Ishikawa (cell line): Measurements from ENCODE around the gene CORO2B.

Experiments
- CEBPB ChIP-seq: IDR thresholded peaks from 2 replicates; pipeline ENCODE4 v1.6.1; 2012
- CREB1 ChIP-seq: IDR thresholded peaks from 2 replicates; pipeline ENCODE4 v1.6.1; 2012; ENCODE audit warnings: low read depth
- EGR1 ChIP-seq: IDR thresholded peaks from 2 replicates; pipeline ENCODE4 v1.6.1; 2012
- EP300 ChIP-seq: IDR thresholded peaks from 2 replicates; pipeline ENCODE4 v1.6.1; 2012; ENCODE audit warnings: borderline replicate concordance
- FOXM1 ChIP-seq: IDR thresholded peaks from 2 replicates; pipeline ENCODE4 v1.6.1; 2012; ENCODE audit warnings: low read depth, borderline replicate concordance
- NFIC ChIP-seq: IDR thresholded peaks from 2 replicates; pipeline ENCODE4 v1.6.1; 2012
- RAD21 ChIP-seq: IDR thresholded peaks from 2 replicates; pipeline ENCODE4 v1.6.1; 2012; ENCODE audit warnings: low read depth
- TAF1 ChIP-seq: IDR thresholded peaks from 2 replicates; pipeline ENCODE4 v1.6.1; 2012; ENCODE audit warnings: low read depth, mild to moderate bottlenecking
- TCF12 ChIP-seq: IDR thresholded peaks from 2 replicates; pipeline ENCODE4 v1.6.1; 2012; ENCODE audit warnings: low read depth
- TEAD4 ChIP-seq: IDR thresholded peaks from 2 replicates; pipeline ENCODE4 v1.6.1; 2012
- YY1 ChIP-seq: IDR thresholded peaks from 2 replicates; pipeline ENCODE4 v1.6.1; 2012; ENCODE audit warnings: low read depth
- ZBTB7A ChIP-seq: IDR thresholded peaks from 2 replicates; pipeline ENCODE4 v1.6.1; 2012; ENCODE audit warnings: low read depth
- TF ChIP-seq, protein P1 (sequence below): IDR thresholded peaks from 2 replicates; pipeline ENCODE4 v1.6.1; 2012
- TF ChIP-seq, protein P2 (sequence below): IDR thresholded peaks from 2 replicates; pipeline ENCODE4 v1.6.1; 2012; ENCODE audit warnings: low read depth, mild to moderate bottlenecking
- TF ChIP-seq, protein P3 (sequence below): IDR thresholded peaks from 2 replicates; pipeline ENCODE4 v1.6.1; 2012

The CORO2B gene

DNA sequence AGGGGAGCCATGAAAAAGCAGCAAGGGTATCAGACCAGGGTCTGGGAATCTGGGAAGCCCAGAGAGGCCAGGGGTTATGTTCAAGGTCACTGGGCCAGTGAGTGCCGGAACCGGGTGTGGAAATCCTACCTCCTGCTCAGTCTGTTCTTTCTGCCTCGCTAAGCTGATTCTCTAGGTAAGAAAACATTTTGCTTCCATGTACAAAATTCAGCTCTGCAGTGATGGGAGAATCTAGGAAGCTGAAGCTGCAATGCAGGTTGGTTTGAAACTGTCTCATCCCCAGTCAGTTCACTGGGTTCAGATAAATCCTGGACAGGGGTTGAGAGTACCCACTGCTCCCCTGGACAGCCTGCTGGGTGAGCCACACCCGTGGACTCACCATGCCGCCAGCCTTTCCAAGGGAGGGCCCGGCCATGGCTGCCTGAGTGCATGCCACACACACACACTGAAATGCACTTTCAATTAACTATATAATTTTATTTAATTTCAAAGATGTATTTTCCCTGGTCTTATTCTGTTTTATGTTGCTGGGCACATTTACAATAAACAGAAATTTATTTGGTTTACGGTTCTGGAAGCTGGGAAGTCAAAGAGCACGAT is 108.4 kb downstream of the CORO2B start:
- no peak for TF ChIP-seq FOXM1
- TF ChIP-seq NFIC: no peak
- TF ChIP-seq TEAD4: no peak
- no peak for TF ChIP-seq ZBTB7A
- TF ChIP-seq, protein P1, sequence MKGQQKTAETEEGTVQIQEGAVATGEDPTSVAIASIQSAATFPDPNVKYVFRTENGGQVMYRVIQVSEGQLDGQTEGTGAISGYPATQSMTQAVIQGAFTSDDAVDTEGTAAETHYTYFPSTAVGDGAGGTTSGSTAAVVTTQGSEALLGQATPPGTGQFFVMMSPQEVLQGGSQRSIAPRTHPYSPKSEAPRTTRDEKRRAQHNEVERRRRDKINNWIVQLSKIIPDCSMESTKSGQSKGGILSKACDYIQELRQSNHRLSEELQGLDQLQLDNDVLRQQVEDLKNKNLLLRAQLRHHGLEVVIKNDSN: no peak
- TF ChIP-seq EP300: no peak

DNA sequence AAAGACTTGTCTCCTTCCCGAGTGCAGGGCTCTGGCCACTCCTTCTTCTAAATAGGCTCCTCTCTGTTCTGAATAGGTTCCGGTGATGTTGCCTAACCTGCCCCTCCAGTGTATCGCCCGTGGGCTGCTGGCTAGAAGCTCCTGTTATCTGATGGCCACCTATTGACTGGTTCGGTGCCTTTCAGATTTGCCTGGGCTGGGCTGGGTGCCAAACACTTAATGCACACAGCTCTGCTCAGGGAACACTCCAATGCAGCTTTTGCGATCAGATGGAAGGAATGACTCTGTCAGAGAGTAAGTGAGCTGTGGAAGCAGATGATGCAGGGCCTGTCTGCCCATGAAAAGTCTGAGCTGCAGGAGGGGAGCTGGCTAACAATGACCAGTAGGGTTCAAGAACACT is 112.9 kb downstream of the CORO2B start:
- TF ChIP-seq TCF12: no peak
- TF ChIP-seq, protein P1: no peak
- TF ChIP-seq CREB1: no peak
- no peak for TF ChIP-seq TAF1
- TF ChIP-seq, protein P2, sequence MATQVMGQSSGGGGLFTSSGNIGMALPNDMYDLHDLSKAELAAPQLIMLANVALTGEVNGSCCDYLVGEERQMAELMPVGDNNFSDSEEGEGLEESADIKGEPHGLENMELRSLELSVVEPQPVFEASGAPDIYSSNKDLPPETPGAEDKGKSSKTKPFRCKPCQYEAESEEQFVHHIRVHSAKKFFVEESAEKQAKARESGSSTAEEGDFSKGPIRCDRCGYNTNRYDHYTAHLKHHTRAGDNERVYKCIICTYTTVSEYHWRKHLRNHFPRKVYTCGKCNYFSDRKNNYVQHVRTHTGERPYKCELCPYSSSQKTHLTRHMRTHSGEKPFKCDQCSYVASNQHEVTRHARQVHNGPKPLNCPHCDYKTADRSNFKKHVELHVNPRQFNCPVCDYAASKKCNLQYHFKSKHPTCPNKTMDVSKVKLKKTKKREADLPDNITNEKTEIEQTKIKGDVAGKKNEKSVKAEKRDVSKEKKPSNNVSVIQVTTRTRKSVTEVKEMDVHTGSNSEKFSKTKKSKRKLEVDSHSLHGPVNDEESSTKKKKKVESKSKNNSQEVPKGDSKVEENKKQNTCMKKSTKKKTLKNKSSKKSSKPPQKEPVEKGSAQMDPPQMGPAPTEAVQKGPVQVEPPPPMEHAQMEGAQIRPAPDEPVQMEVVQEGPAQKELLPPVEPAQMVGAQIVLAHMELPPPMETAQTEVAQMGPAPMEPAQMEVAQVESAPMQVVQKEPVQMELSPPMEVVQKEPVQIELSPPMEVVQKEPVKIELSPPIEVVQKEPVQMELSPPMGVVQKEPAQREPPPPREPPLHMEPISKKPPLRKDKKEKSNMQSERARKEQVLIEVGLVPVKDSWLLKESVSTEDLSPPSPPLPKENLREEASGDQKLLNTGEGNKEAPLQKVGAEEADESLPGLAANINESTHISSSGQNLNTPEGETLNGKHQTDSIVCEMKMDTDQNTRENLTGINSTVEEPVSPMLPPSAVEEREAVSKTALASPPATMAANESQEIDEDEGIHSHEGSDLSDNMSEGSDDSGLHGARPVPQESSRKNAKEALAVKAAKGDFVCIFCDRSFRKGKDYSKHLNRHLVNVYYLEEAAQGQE: no peak
- no peak for TF ChIP-seq ZBTB7A
- no peak for TF ChIP-seq YY1
- TF ChIP-seq CEBPB: no peak
- TF ChIP-seq TEAD4: no peak
- TF ChIP-seq EP300: no peak
- no peak for TF ChIP-seq NFIC
- TF ChIP-seq RAD21: no peak
- TF ChIP-seq, protein P3, sequence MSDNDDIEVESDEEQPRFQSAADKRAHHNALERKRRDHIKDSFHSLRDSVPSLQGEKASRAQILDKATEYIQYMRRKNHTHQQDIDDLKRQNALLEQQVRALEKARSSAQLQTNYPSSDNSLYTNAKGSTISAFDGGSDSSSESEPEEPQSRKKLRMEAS: no peak

DNA sequence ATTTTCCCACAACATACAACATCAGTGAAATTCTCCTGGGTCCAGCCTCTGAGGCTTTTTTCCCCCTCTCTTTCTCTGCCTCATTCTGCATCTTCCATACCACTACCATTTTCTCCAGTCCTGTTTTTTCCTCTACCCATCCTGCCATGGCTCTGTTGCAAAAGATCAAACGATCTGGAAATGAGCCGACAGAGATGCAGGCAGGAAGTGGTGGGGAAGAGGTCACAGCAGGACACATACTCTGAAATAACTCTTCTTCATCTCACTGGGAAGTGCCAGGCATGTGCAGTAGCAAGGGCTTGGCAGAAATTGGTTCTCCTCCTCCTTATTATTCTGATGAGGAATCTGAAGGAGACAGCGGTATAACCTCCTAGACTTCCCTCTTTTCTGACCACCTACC is 114.3 kb downstream of the CORO2B start:
- no peak for TF ChIP-seq ZBTB7A
- no peak for TF ChIP-seq EP300

DNA sequence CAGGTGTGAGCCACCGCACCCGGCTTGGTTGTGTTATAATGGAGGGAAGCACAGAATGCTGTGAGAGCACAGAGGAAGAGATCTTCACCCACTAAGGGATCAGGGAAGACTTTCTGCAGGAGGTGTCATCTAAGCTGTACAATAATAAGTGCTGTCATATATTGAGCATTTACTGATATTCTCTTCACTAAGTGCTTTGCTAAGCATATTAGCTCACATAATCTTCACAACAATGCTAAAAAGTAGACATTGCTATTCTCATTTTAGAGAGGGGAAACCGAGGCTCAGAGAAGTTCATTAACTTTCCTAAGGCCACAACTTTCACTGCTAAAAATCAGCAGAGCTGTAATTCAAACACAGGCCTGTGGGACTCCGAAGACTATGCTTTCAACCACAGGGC is 115.3 kb downstream of the CORO2B start:
- TF ChIP-seq RAD21: no peak
- TF ChIP-seq, protein P3: no peak
- no peak for TF ChIP-seq FOXM1

DNA sequence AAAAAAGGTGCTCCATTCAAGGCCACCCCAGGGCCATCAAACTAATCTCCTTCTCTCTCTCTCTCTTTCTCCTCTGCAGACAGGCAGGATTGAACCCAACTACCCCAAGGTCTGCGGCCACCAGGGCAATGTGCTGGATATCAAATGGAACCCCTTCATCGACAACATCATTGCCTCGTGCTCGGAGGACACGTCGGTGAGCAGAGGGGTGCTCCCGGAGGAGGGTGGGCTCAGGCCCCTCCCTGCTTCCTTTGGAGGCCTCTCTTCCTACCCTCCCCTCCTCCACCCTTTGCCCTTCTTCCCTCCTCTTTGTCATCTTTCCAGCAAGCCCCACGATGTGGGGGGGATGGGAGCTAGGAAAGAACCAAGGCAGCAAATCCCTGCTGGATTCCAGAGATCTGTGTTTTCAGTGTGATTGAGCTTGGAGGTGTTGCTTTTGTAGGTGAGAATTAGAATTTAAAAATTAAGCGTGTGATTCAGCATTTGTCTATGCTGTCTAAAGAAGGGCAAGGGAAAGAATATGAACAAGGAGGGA is 116.3 kb downstream of the CORO2B start:
- TF ChIP-seq EGR1 (no peak), TCF12 (no peak), TEAD4 (no peak), CEBPB (no peak), EP300 (no peak), NFIC (no peak), RAD21 (no peak), FOXM1 (no peak), TAF1 (no peak), CREB1 (no peak)
- TF ChIP-seq, protein P1: no peak
- TF ChIP-seq, protein P2: no peak
